ENCODE measurements around the gene ABLIM1.

ABLIM1 gene

DNA sequence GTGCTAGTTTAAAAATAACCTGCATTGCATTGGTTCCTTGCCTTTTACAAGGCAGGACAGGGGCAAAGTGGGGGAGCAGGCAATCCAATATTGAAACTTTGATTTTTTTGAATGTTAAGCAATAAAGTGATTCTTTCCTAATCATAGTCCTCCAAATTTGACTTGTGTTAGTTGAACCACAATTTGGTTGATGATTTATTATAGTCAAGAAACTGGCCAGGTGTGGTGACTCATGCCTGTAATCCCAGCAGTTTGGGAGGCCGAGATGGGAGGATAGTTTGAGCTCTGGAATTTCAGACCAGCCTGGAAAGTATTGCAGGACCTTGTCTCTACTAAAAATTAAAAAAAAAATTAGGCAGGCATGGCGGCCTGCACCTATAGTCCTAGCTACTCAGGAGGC lies 27.9 kb upstream of the ABLIM1 start (continued):
- TF ChIP-seq ZNF830 (tag by site-specific recombination; IDR thresholded peaks at IDR 0.05; ENCODE audit: low read depth): no peak
- no peak for TF ChIP-seq ZNF610 (tag by site-specific recombination; IDR thresholded peaks at IDR 0.05; ENCODE audit: borderline replicate concordance)
- TF ChIP-seq ZBTB48 (tag by site-specific recombination; IDR thresholded peaks at IDR 0.05): no peak
- TF ChIP-seq, protein P1, sequence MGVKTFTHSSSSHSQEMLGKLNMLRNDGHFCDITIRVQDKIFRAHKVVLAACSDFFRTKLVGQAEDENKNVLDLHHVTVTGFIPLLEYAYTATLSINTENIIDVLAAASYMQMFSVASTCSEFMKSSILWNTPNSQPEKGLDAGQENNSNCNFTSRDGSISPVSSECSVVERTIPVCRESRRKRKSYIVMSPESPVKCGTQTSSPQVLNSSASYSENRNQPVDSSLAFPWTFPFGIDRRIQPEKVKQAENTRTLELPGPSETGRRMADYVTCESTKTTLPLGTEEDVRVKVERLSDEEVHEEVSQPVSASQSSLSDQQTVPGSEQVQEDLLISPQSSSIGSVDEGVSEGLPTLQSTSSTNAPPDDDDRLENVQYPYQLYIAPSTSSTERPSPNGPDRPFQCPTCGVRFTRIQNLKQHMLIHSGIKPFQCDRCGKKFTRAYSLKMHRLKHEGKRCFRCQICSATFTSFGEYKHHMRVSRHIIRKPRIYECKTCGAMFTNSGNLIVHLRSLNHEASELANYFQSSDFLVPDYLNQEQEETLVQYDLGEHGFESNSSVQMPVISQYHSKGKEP (tag by site-specific recombination; IDR thresholded peaks at IDR 0.05): no peak
- TF ChIP-seq ZFHX2 (tag by site-specific recombination; conservative IDR thresholded peaks at IDR 0.05): no peak
- no peak for TF ChIP-seq KLF1 (tag by site-specific recombination; IDR thresholded peaks at IDR 0.05)
- no peak for TF ChIP-seq ZEB2 (tag by site-specific recombination; IDR thresholded peaks at IDR 0.05)
- no peak for TF ChIP-seq ZBTB17 (tag by site-specific recombination; IDR thresholded peaks at IDR 0.05)
- TF ChIP-seq PRDM6 (tag by site-specific recombination; IDR thresholded peaks at IDR 0.05): 0 out of 2 replicates have a peak, but pooled peaks have one; percentile 24
- no peak for TF ChIP-seq ZNF280D (tag by site-specific recombination; IDR thresholded peaks at IDR 0.05)
- TF ChIP-seq ZNF791 (tag by site-specific recombination; IDR thresholded peaks at IDR 0.05): no peak
- TF ChIP-seq ZFP3 (tag by site-specific recombination; IDR thresholded peaks at IDR 0.05; ENCODE audit: low read depth): no peak
- TF ChIP-seq KLF10 (tag by site-specific recombination; IDR thresholded peaks at IDR 0.05): no peak
- TF ChIP-seq ZNF112 (tag by site-specific recombination; IDR thresholded peaks at IDR 0.05): no peak
- TF ChIP-seq KLF8 (tag by site-specific recombination; IDR thresholded peaks at IDR 0.05): 0 out of 2 replicates have a peak, but pooled peaks have one; percentile 12
- TF ChIP-seq ZNF335 (tag by site-specific recombination; conservative IDR thresholded peaks at IDR 0.05): no peak

- no peak overlapping the region; the same call in 1 of the 2 replicates for H3K27ac ChIP-seq (ENCODE audit: extremely low read depth, low read depth, low read length)
- no peaks in the 10 kb centered on the region for H3K36me3 ChIP-seq (ENCODE audit: control insufficient read depth in 2 of 2, insufficient read depth in 1 of 2, low read length in 2 of 2)
Measured at GRCh38 chr10:114685456-114685855, 27.4 kb upstream of the ABLIM1 start.

GRCh38 chr10:114684822-114685209 lies 26.7 kb upstream of the ABLIM1 start:
- no peaks in the 10 kb centered on the region for H3K36me3 ChIP-seq (ENCODE audit: control insufficient read depth in 2 of 2, insufficient read depth in 1 of 2, low read length in 2 of 2)
- H3K27ac ChIP-seq (ENCODE audit: extremely low read depth, low read depth, low read length): peak overlapping the region; percentile 38; the same call in 1 of the 2 replicates
- peaks cover 56% of the 10 kb centered on the region for H3K4me1 ChIP-seq (ENCODE audit: control insufficient read depth, insufficient read depth, low read length)
- ChIA-PET POLR2A (no interaction called here), CTCF (interaction anchor here (0.6 to 1.4 kb wide), 4 partner anchors 10 to 133 kb away, joined by 3 to 4 read pairs (median 4); no protein-coding TSS in a partner anchor)
- no peaks in the 10 kb centered on the region for H3K9me3 ChIP-seq (ENCODE audit: control insufficient read depth, insufficient read depth, low read depth, low read length)
- H3K4me3 ChIP-seq (ENCODE audit: low read depth, low read length): no peak overlapping the region
- TF ChIP-seq BCL11A (tag by site-specific recombination; IDR thresholded peaks at IDR 0.05; ENCODE audit: low read depth): no peak
- peak; percentile 85 for TF ChIP-seq ZNF629 (tag by site-specific recombination; IDR thresholded peaks at IDR 0.05)
- TF ChIP-seq ZNF362 (tag by site-specific recombination; IDR thresholded peaks at IDR 0.05): peak; percentile 89
- no peak for TF ChIP-seq ZNF292 (tag by site-specific recombination; IDR thresholded peaks at IDR 0.05; ENCODE audit: borderline replicate concordance, low read depth)
- no peak for TF ChIP-seq ZNF202 (tag by site-specific recombination; IDR thresholded peaks at IDR 0.05; ENCODE audit: borderline replicate concordance)
- peak; percentile 78; the same call in 1 of the 2 replicates for TF ChIP-seq PRDM6 (tag by site-specific recombination; IDR thresholded peaks at IDR 0.05)
- TF ChIP-seq SP7 (tag by site-specific recombination; IDR thresholded peaks at IDR 0.05): 0 out of 2 replicates have a peak, but pooled peaks have one; percentile 22
- TF ChIP-seq ZEB2 (tag by site-specific recombination; IDR thresholded peaks at IDR 0.05): peak; percentile 58; the same call in 1 of the 2 replicates

More at GRCh38 chr10:114685456-114685855, 27.4 kb upstream of the ABLIM1 start:
- CTCF ChIA-PET: interaction anchor here (0.6 to 1.4 kb wide), 3 partner anchors 19 to 134 kb away, joined by 3 to 4 read pairs (median 4); no protein-coding TSS in a partner anchor
- Histone ChIP-seq H3K9me3 (ENCODE audit: control insufficient read depth, insufficient read depth, low read depth, low read length) (no peaks in the 10 kb centered on the region), H3K4me1 (ENCODE audit: control insufficient read depth, insufficient read depth, low read length) (peaks cover 56% of the 10 kb centered on the region), H3K4me3 (ENCODE audit: low read depth, low read length) (no peak overlapping the region)
- TF ChIP-seq ZNF239 (tag by site-specific recombination; IDR thresholded peaks at IDR 0.05) (no peak), ZNF112 (tag by site-specific recombination; IDR thresholded peaks at IDR 0.05) (no peak), FEZF1 (tag by site-specific recombination; IDR thresholded peaks at IDR 0.05) (peak; percentile 38; the same call in 1 of the 2 replicates)
- POLR2A ChIA-PET: no interaction called here
